Fibroblast of peridontal ligament (primary cell): ENCODE data around the gene INSM2.

ENCODE experiments used
- DNase-seq: peaks from one replicate; pipeline ENCODE4 v3.0.0-alpha.2; 2010; ENCODE audit errors: extremely low read depth

Gene INSM2, protein sequence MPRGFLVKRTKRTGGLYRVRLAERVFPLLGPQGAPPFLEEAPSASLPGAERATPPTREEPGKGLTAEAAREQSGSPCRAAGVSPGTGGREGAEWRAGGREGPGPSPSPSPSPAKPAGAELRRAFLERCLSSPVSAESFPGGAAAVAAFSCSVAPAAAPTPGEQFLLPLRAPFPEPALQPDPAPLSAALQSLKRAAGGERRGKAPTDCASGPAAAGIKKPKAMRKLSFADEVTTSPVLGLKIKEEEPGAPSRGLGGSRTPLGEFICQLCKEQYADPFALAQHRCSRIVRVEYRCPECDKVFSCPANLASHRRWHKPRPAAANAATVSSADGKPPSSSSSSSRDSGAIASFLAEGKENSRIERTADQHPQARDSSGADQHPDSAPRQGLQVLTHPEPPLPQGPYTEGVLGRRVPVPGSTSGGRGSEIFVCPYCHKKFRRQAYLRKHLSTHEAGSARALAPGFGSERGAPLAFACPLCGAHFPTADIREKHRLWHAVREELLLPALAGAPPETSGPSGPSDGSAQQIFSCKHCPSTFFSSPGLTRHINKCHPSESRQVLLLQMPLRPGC

DNA sequence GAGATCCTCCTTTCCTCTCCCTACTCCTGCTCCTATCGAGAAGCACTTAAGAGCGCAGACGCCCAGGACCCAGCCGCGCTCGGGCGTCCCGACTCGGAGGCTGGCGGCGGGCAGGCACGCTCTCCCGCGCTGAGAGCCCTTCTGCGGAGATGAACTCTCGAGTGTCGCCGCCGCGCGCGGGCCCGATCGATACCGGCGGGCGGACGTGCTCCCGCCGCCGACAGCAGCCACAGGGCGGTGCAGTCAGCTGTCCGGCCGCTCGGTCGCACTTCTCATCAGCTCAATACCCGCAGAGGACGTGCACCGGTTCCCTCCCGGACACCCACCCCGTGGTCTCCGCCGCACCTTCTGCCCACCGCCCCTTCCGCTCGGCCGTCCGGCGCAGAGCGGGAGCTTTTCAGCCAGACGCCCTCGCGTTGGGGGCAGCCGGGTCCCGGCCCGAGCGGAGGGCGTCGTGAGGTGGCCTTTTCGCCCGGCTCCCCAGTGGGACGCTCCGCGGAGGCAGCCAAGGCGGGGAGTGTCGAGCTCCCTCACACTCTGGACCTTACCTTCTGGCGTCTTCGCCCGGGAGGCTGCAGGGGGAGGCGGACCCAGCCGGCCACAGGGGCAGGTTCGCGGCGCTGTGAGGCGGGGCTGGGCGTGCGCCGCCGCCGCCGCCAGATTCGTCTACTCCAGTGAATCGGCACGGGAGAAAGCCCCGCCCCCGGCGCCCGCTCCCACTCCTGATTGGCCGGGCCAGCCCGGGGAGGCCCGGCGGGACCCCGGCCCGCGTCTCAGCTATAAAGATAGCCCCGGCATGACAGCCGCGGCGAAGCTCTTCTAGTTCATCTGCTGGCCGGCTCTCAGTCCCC lies at the start of gene INSM2:
Gene INSM2, plus strand, starts transcription at position 808 of the 851 bp plus-strand sequence. CDS start 89 bp downstream, outside the sequence.
- DNase-seq, result peak; percentile 3

DNA sequence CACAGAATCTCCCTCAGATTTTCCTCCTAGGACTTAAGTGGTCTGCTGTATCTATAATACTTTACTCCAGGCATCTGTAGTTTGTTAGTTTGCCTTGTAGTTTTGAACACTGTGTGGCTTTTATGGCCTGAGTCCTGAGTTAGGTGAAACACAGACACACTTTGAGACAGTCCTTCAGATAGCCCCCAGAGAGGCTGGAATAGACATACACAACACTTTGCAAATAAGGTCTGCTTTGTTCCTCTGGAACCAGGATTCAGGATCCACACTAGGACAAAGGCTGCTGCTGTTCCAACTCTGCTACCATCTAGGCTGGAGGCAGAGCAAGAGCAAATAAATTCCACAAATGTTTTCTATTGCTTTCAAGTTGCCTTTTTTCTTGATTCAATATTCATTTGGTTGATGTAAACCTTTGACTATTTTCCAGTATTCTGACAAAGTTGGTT lies 41.4 kb upstream of the INSM2 start:
- DNase-seq, result no peak

DNA sequence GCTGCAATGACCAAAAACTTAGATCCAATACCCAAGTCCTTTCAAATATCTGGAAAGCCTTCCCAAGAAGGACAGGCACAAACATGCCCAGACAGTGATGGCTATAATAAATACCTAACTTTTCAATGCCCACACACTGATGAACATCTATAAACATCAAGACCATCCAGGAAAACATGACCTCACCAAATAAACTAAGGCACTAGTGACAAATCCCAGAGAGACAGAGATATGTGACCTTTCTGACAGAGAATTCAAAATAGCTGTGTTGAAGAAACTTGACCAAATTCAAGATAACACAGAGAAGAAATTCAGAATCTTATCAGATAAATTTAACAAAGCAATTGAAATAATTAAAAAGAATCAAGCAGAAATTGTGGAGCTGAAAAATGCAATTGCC lies 38.7 kb upstream of the INSM2 start:
- DNase-seq, result no peak

DNA sequence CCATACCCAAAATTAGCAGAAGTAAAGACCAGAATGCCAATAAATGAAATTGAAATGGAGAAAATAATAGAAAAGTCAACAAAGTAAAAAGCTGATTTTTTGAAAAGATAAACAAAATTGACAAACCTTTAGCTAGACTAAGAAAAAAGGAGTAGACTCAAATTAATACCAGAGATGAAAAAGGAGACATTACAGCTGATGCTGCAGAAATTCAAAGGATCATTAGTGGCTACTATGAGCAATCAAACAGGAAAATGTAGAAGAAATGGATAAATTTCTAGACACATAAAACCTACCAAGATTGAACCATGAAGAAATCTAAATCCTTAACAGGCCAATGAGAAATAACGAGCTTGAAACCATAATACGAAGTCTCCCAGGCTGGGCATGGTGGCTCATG lies 34.8 kb upstream of the INSM2 start:
- no peak for DNase-seq

DNA sequence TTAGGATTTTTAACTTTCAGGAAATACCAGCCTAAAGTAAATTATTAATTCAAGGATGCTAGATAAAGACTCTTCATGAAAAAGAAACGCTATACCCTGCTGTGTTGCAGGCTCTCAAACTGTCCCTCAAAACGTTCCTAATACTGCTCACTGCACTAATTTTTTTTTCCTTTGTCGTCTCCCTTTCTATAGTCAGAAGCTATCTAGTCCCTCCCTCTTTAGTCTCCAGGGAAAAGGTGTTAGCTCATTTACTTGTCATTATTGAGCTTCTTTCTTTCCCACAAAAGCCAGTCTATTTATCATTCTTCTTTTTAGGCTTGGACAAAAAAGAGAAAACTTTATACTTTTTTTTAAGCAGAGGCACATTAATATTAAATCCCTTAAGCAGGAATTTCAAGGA lies 30.3 kb upstream of the INSM2 start:
- DNase-seq, result no peak

DNA sequence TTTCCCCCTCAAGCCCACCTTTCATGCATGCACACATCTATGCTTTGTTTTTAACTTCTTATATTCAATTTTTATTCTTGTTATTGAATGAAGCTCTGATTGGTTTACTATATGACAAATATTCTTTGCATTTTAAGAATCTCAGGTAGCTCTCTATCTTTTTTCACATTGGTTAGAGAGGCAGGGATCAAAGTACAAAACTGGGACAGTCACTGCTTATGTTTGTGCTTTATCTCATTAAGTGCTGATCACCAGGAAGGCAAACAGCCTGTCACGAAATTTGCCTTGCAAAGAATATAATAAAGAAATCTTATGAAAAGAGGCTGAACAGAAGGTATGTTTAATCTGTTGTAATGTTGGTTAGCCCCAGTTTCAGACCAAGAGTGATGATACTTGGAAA lies 29.7 kb upstream of the INSM2 start:
- DNase-seq, result no peak

DNA sequence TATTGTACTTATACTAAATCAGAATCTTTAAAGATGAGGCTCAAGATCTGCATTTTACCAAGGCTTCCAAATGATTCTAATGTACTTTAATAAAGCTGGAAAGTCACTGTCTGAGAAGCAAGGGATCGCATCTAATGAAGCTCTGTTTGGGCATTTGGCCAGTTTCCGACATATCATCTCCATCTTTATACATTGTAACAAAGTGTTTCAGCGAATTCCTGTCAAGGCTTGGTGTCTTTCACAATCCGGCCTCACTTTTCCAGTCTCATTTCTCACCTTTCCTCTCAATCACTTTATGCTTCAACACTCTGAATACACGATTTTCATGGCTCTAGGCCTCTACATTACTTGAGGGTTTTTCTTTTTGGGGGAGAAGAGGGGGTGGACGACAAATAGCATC lies 27.5 kb upstream of the INSM2 start:
- no peak for DNase-seq

DNA sequence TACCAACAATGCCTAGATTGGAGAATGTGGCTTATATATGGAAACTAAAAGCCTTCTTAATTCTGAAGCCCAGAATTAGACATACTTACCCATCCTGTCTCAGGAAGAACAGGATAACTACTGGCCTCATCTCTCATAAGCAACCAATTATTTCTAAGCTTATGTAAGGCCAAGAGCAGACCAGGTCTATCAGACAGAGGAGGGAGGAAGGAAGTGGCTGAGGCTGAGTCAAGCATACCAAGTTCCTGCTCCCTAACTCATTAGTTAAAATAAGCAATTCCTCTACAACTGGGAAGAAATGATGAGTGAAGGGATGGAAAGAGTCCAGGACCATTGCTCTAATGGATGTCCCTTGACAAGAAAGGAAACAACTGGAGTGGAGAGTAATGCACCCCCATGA lies 27.0 kb upstream of the INSM2 start:
- peak; percentile 2 for DNase-seq

DNA sequence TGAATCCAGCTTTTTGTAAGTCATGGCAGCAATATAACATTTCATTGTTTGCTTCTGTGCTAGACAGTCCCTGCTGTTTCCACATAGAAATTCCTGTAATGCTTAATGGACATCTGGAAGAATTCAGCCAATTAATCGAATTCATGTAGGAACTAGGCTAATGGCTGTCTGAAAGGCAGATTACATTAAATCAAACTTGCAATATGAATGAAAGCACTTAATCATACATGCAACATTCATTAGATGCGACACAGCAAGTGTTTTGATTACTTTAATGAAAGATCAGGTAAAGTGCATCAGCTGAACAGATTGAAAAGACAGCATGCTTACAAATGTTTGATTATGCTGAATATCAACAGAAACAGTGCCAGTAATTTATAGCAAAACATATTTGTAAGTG lies 24.1 kb upstream of the INSM2 start:
- DNase-seq, result no peak

DNA sequence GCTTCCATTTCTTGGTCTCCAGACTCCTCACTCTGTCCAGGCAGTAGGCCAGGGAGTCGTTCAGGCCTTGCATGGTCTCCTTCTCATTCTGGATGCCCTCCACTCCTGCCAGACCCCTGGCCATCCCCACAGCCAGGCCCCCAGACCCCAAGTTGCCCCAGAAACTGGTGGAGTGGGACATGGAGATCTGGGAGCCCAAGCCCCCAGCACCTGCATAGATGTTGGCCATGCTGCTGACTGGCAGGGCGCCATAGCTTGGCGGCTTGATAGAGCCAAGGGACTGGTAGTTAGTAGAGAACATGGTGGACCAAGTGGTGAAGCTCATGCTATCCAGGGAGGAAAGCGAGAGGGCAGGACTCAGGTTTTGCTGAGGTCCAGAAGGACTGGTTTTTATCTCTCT lies 21.2 kb upstream of the INSM2 start:
- DNase-seq, result no peak

DNA sequence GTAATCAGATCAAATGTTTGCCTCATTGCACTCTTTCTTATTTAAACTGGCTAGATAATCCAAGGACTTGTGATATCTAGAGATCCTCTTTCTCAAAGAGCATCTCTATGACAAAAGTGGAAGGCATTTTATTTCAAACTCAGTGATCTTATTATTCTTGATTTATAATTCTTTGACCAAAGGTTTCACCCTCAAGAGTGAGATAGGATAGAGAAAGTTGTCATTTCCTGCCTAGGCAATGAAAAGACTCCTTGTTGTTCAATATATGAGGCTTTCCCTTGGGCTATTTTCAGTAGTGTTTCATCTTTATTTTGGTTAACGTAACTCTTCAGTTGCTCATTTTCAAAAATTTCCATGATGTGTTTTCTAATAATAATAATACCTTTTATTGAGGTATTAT lies 18.0 kb upstream of the INSM2 start:
- no peak for DNase-seq

DNA sequence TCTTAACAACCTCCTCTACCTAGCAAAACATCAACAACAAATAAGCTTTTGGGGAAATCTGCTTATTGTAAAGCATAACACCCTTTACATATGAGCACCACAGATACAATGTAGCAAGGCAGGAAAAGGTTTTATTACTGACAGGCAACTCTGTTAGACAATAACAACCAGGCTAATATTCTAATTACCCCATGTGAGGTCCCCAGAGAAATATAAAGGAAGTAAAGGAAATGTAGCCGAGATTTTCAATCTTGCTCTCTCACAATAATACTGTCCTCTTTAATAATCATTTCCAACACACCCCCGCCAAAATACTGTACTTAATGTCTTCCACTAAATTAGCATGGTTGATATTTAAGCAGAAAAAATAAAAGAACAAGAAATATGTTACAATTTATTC lies 14.0 kb upstream of the INSM2 start:
- no peak for DNase-seq

DNA sequence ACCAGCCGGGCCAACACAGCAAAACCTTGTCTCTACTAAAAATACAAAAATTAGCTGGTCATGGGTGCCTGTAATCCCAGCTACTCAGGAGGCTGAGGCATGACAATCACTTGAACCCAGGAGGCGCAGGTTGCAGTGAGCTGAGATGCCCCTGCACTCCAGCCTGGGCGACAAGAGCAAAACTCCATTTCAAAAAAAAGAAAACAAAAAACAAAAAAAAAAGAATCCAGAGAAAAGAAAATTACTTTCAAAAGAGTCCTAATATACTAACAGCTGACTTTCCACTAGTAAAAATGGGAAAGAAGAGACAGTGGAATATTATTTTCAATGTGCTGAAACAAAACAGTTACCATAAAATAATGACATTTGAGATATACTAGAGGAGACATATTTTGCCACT lies 8.3 kb upstream of the INSM2 start:
- DNase-seq, result no peak

DNA sequence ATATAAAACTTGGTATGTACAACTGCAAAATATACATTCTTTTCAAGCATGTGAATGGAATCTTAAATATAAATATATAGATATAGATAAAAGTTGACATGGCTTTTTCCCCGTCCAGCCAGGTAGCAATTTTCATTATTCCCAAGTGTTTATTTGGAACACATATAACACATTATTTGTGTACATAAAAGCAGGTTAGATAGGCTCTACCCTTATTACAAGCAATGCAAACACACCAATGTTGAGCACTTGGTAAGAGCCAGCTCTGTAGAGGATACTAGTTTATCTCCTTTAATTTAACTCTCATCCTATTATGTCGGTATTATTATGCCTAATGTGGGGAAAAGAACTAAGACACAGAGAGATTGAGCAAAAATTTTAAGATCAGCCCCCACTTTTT lies 7.0 kb upstream of the INSM2 start:
- DNase-seq, result no peak

DNA sequence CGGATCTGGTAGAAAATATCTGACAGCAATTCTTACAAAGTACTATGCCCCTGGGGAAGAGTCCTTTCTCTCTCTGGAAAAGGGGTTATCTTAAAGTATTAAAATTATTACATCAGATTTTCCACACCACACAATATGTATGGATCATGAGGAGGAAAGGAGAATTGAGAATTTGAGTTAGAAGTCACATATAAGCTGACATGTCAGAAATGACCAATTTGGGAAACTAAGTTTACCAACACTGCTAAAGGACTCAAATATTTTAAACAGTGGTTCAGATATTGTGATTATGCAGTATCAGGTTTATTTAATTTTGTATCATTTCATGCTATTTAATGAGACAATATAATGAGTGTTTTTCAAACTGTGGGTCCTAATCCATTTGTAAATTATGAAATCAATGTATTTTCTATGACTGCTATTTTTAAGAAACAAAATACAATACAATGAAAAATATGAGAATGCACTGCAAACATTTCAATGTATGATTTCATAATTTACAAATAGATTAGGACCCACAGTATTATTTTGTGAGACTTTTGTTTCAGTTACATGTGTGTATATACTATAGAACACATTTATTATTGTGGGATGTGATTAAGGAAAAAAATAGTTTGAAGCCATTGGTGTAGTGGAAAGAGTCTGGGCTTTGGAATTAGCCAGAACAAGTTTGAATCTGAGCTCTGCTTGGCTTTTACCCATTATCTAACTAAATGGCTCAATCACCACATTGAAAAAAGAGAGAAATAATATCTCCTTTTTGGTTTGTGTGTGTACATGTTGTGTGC lies 1.8 kb upstream of the INSM2 start:
- DNase-seq, result no peak

DNA sequence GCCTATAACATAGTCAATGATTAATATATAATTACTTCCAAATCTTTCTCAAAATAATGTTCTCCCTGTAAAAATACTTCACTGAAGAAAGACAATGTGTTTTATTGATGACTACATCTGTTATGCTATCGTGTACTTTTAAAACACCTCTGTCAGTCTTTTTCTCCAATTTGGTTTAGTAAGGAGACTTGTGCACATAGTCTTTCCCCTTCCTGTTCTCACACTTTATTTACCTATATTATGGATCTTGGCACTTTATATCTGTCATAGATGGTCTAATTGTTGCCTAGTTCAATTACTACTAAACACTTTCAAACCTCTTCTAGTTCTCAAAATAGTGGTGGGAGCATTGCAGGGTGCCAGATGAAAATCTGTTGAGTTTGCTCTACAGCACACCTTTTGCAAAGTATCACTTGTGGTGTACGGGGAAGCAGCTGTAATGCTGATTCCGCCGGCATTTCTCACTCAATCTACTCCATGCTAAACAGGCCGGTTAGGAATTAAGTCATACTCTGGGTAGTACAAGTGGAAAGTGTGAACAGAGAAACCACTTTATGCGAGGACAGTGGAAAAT lies 1.1 kb upstream of the INSM2 start:
- DNase-seq, result no peak

DNA sequence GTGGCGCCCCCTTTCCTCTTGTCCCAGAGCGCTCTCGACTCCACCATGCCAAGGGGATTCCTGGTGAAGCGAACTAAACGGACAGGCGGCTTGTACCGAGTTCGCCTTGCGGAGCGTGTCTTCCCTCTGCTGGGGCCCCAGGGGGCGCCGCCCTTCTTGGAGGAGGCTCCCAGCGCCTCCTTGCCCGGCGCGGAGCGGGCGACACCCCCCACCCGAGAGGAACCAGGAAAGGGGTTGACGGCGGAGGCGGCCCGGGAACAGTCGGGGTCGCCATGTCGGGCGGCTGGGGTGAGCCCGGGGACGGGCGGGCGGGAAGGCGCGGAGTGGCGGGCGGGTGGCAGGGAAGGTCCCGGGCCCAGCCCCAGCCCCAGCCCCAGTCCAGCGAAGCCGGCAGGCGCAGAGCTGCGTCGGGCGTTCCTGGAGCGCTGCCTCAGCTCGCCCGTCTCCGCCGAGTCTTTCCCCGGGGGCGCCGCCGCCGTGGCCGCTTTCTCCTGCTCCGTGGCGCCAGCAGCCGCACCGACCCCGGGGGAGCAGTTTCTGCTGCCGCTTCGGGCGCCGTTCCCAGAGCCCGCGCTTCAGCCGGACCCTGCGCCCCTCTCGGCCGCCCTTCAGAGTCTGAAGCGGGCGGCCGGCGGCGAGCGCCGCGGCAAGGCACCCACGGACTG lies 376 bp downstream of the INSM2 start:
- DNase-seq, result no peak

DNA sequence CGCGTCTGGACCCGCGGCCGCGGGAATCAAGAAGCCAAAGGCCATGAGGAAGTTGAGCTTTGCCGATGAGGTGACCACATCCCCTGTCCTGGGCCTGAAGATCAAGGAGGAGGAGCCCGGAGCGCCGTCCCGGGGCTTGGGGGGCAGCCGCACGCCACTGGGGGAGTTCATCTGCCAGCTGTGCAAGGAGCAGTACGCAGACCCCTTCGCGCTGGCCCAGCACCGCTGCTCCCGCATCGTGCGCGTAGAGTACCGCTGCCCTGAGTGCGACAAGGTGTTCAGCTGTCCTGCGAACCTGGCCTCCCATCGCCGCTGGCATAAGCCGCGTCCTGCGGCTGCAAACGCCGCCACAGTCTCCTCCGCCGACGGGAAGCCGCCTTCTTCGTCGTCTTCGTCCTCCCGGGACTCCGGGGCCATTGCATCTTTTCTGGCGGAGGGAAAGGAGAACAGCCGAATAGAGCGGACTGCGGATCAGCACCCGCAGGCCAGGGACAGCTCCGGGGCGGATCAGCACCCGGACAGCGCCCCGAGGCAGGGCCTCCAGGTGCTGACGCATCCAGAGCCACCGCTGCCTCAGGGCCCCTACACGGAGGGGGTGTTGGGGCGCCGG lies 1.0 kb downstream of the INSM2 start:
- DNase-seq, result peak; percentile 42

DNA sequence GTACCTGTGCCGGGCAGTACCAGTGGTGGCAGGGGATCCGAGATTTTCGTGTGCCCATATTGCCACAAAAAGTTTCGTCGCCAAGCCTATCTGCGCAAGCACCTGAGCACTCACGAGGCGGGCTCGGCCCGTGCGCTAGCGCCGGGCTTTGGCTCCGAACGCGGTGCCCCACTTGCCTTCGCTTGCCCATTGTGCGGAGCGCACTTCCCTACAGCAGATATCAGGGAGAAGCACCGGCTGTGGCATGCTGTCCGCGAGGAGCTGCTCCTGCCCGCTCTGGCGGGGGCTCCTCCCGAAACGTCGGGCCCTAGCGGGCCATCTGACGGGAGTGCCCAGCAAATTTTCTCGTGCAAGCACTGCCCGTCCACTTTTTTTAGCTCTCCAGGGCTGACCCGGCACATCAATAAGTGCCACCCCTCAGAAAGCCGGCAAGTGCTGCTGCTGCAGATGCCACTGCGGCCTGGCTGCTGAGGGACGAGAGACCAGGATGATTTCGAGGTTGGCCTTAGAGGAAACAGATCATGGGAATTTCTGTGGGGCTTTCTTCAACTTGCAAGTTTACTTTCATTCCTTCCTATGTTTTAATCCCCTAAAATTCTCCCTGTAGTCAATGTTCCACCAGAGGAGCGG lies 1.6 kb downstream of the INSM2 start:
- no peak for DNase-seq

DNA sequence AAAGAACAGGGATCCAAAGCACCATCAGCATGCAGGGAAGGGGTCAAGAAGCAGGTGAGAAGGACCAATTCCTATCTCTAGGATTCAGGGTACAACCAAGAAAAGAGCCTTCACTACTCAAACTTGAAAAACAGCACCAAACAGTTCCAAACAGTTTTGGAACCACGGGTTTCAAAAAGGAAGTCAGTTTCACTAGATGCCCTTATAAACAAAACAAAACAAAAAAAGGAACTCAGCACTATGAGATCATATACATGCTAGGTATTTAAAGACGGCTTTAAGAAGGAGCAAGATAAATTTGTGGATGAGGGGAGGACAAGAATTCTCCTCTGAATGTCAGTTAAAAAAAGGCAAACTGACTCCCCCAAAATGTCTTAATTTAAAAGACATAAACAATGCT lies 6.0 kb downstream of the INSM2 start:
- DNase-seq, result no peak
